ENCODE measurements around the gene PORCN. TPM values are rescaled to one million over a fixed set of nuclear protein-coding genes. Genes with fewer than 3 reads are reported as not detected.
A peak's percentile ranks its signal among the peaks of the same experiment; 100 is the strongest.

Gene PORCN
- total RNA-seq, 1 donor from 2014 or later: 6.1 TPM

DNA sequence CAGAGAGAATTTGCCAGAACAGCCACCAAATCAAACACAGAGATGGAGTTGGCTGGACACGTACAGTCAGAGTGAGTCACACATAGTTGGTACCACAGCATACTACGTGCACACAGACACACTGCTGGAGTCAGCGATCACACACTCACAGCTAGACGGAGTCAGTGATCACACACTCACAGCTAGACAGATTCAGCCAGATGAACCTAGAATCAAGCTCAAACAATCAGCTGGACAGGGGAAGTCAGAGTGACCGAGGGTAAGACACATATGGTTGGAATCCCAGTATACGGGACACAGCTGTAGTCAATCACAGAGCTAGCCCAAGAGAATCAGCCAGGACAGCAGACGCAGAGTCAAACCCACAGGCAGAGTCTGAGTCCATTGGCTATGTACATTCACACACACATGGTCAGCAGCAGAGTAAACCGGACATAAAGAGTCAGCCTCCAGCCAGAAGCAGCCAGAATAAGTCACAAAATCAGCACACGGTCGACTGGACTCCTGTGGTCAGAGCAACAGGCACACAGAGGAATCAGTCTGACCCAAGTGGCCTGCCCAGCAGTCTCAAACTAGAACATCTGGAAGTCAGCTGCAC, 43.4 kb upstream of the PORCN start:
- Histone ChIP-seq H3K36me3 (no peaks in the 10 kb centered on the region), H3K4me3 (no peak overlapping the region), H3K27me3 (ENCODE audit: low read depth) (no peaks in the 10 kb centered on the region), H3K4me1 (no peaks in the 10 kb centered on the region), H3K27ac (no peak overlapping the region), H3K9me3 (no peaks in the 10 kb centered on the region)
- ATAC-seq (peak in 1 of 2 donors; percentile 35), DNase-seq (no peak)
- TF ChIP-seq, protein P1, sequence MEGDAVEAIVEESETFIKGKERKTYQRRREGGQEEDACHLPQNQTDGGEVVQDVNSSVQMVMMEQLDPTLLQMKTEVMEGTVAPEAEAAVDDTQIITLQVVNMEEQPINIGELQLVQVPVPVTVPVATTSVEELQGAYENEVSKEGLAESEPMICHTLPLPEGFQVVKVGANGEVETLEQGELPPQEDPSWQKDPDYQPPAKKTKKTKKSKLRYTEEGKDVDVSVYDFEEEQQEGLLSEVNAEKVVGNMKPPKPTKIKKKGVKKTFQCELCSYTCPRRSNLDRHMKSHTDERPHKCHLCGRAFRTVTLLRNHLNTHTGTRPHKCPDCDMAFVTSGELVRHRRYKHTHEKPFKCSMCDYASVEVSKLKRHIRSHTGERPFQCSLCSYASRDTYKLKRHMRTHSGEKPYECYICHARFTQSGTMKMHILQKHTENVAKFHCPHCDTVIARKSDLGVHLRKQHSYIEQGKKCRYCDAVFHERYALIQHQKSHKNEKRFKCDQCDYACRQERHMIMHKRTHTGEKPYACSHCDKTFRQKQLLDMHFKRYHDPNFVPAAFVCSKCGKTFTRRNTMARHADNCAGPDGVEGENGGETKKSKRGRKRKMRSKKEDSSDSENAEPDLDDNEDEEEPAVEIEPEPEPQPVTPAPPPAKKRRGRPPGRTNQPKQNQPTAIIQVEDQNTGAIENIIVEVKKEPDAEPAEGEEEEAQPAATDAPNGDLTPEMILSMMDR (IDR thresholded peaks at IDR 0.05): no peak
- intact Hi-C loops (cut with DNase I): no loop called here

- DNase-seq: no peak
- Histone ChIP-seq H3K4me1 (no peaks in the 10 kb centered on the region), H3K27ac (no peak overlapping the region), H3K27me3 (ENCODE audit: low read depth) (no peaks in the 10 kb centered on the region), H3K9me3 (no peaks in the 10 kb centered on the region), H3K36me3 (no peaks in the 10 kb centered on the region), H3K4me3 (peak overlapping the region; percentile 32)
- TF ChIP-seq, protein P1 (IDR thresholded peaks at IDR 0.05): no peak
- intact Hi-C loops (cut with DNase I): no loop called here
- no peak for ATAC-seq
Measured at GRCh38 chrX:48466696-48467095, 42.1 kb upstream of the PORCN start.

DNA sequence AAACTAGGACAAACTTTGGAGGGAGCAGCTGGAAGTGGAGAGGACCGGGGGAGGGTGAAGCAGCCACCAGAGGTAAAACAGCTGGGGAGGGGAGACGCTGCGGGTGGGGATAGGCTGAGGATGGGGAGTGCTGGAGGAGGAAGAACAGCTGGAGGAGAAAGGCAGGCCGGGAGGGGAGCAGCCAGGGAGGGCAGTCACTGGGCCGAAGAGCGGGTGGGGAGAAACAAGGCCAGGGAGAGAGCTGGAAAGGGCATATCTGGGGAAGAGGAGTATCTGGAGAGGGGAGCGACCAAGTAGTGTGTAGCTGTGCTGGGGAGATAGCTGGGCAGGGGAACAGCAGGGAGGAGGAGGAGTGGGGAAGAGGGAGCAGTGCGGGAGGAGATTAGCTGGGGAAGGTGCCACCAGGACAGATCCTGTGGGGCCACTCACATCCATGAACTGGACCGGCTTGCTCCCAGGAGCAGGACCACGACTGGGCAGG, 41.5 kb upstream of the PORCN start:
- TF ChIP-seq, protein P1 (IDR thresholded peaks at IDR 0.05): no peak
- no peak for DNase-seq
- no peaks in the 10 kb centered on the region for H3K4me1 ChIP-seq
- H3K27me3 ChIP-seq (ENCODE audit: low read depth): no peaks in the 10 kb centered on the region
- H3K36me3 ChIP-seq: no peaks in the 10 kb centered on the region
- no peaks in the 10 kb centered on the region for H3K9me3 ChIP-seq
- H3K27ac ChIP-seq: no peak overlapping the region
- peak overlapping the region; percentile 44 for H3K4me3 ChIP-seq
- ATAC-seq: peak; percentile 32 to 65
- intact Hi-C loops (cut with DNase I): no loop called here

GRCh38 chrX:48468247-48468671, 40.5 kb upstream of the PORCN start:
- no peak for DNase-seq
- Histone ChIP-seq H3K4me3 (peak overlapping the region; percentile 44), H3K27ac (no peak overlapping the region), H3K36me3 (no peaks in the 10 kb centered on the region), H3K4me1 (no peaks in the 10 kb centered on the region), H3K27me3 (ENCODE audit: low read depth) (no peaks in the 10 kb centered on the region), H3K9me3 (no peaks in the 10 kb centered on the region)
- intact Hi-C loops (cut with DNase I): no loop called here
- peak in 1 of 2 donors; percentile 56 for ATAC-seq
- TF ChIP-seq, protein P1 (IDR thresholded peaks at IDR 0.05): no peak

- H3K4me3 ChIP-seq: peak overlapping the region; percentile 44
- no peaks in the 10 kb centered on the region for H3K27me3 ChIP-seq (ENCODE audit: low read depth)
- H3K9me3 ChIP-seq: no peaks in the 10 kb centered on the region
- no peak for ATAC-seq
- no peaks in the 10 kb centered on the region for H3K4me1 ChIP-seq
- intact Hi-C loops (cut with DNase I): no loop called here
- DNase-seq: no peak
- no peak overlapping the region for H3K27ac ChIP-seq
- TF ChIP-seq, protein P1 (IDR thresholded peaks at IDR 0.05): no peak
- H3K36me3 ChIP-seq: no peaks in the 10 kb centered on the region
Measured at GRCh38 chrX:48468693-48469691, 39.8 kb upstream of the PORCN start.
